ENCODE data around the gene ITFG1. TPM values are rescaled to one million over a fixed set of nuclear protein-coding genes. Genes with fewer than 3 reads are reported as not detected.

ITFG1 gene
- total RNA-seq, 2 experiments from 2014 or later = 27.9 to 28.8 TPM

Other genes starting within 250 kb of the ITFG1 start
- 10 to 100 TPM; 33.2 to 36.3 TPM for gene PHKB, start 268 bp upstream of the ITFG1 start, total RNA-seq